ENCODE data around the gene FYTTD1.

The FYTTD1 gene

DNA sequence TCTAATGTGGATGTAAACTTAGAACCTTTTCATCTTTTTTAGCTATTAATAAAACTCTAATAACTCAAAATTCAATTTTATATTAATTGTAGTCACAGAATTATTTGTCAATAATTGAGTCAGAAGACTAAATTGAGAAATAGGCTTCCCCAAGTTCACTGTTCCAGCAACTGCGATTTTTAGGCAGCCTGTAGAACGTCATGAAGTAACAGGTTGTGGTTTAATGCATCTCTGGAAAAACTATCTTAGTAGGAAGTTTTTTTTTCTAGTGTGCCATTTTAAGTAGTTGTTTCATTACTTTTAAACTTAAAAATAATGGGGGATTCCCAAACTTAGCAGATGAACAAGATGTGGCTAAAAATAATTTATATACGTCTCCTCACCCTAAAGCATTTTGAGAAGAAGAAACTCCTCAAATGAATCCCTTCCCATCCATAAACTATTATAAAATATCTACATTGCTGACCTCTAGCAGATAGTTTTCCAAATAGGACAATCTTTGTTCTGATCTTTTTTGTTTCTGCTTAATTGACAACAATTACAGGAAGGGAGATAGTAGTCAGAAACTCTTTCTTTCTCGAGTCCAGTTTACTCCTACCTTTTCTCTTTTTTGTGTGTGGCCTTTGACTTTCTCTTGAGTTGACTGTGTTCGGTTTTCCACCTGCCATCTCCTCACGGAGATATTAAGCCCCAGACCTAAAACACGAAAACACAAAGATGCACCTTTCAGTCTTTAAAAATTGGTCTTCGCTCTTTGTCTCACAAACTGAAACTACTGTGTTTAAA, 84.4 kb downstream of the FYTTD1 start:
- DNase-seq (no peak), ATAC-seq (ENCODE audit: insufficient read depth, low read depth) (no peak)
- H3K36me3 ChIP-seq (ENCODE audit: insufficient read depth, low read length) = peaks cover 55% of the 10 kb centered on the region; the same call in 1 of the 2 replicates
- TF ChIP-seq, protein P1, sequence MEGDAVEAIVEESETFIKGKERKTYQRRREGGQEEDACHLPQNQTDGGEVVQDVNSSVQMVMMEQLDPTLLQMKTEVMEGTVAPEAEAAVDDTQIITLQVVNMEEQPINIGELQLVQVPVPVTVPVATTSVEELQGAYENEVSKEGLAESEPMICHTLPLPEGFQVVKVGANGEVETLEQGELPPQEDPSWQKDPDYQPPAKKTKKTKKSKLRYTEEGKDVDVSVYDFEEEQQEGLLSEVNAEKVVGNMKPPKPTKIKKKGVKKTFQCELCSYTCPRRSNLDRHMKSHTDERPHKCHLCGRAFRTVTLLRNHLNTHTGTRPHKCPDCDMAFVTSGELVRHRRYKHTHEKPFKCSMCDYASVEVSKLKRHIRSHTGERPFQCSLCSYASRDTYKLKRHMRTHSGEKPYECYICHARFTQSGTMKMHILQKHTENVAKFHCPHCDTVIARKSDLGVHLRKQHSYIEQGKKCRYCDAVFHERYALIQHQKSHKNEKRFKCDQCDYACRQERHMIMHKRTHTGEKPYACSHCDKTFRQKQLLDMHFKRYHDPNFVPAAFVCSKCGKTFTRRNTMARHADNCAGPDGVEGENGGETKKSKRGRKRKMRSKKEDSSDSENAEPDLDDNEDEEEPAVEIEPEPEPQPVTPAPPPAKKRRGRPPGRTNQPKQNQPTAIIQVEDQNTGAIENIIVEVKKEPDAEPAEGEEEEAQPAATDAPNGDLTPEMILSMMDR (IDR thresholded peaks at IDR 0.05; ENCODE audit: borderline replicate concordance, extremely low read depth, low read length, poor library complexity, severe bottlenecking) = no peak
- TF ChIP-seq EZH2 (IDR thresholded peaks at IDR 0.05; ENCODE audit: borderline replicate concordance, low read depth, low read length, severe bottlenecking) = no peak
- H3K4me2 ChIP-seq (ENCODE audit: insufficient read depth, low read length) = no peak overlapping the region
- H3K79me2 ChIP-seq (ENCODE audit: insufficient read depth, low read length) = no peaks in the 10 kb centered on the region
- no peak overlapping the region for H3K27ac ChIP-seq (ENCODE audit: low read length)
- H2AFZ ChIP-seq (ENCODE audit: low read depth, low read length) = no peak overlapping the region
- H4K20me1 ChIP-seq (ENCODE audit: insufficient read depth, low read length) = no peaks in the 10 kb centered on the region
- no peaks in the 10 kb centered on the region for H3K27me3 ChIP-seq (ENCODE audit: insufficient read depth, low read length, poor library complexity)
- no peak overlapping the region for H3K9ac ChIP-seq (ENCODE audit: low read depth, low read length)
- H3K4me1 ChIP-seq (ENCODE audit: insufficient read depth, low read length) = no peaks in the 10 kb centered on the region
- no peak overlapping the region for H3K4me3 ChIP-seq (ENCODE audit: low read depth in 1 of 2, low read length in 2 of 2)
- H3K9me3 ChIP-seq (ENCODE audit: insufficient read depth, low read length, severe bottlenecking) = no peaks in the 10 kb centered on the region

- no peak for DNase-seq
- Histone ChIP-seq H3K27me3 (ENCODE audit: insufficient read depth, low read length, poor library complexity) (no peaks in the 10 kb centered on the region), H3K9me3 (ENCODE audit: insufficient read depth, low read length, severe bottlenecking) (no peaks in the 10 kb centered on the region), H4K20me1 (ENCODE audit: insufficient read depth, low read length) (no peaks in the 10 kb centered on the region), H3K4me3 (ENCODE audit: low read depth in 1 of 2, low read length in 2 of 2) (no peak overlapping the region), H3K36me3 (ENCODE audit: insufficient read depth, low read length) (peaks cover 55% of the 10 kb centered on the region; the same call in 1 of the 2 replicates), H2AFZ (ENCODE audit: low read depth, low read length) (no peak overlapping the region), H3K79me2 (ENCODE audit: insufficient read depth, low read length) (no peaks in the 10 kb centered on the region), H3K4me1 (ENCODE audit: insufficient read depth, low read length) (no peaks in the 10 kb centered on the region), H3K27ac (ENCODE audit: low read length) (no peak overlapping the region), H3K9ac (ENCODE audit: low read depth, low read length) (no peak overlapping the region), H3K4me2 (ENCODE audit: insufficient read depth, low read length) (no peak overlapping the region)
- TF ChIP-seq, protein P1 (IDR thresholded peaks at IDR 0.05; ENCODE audit: borderline replicate concordance, extremely low read depth, low read length, poor library complexity, severe bottlenecking) = no peak
- ATAC-seq (ENCODE audit: insufficient read depth, low read depth) = no peak
These were observed 85.8 kb downstream of the FYTTD1 start for GRCh38 chr3:197835509-197835908.

- no peak overlapping the region for H3K9ac ChIP-seq (ENCODE audit: low read depth, low read length)
- H3K9me3 ChIP-seq (ENCODE audit: insufficient read depth, low read length, severe bottlenecking) = no peaks in the 10 kb centered on the region
- H2AFZ ChIP-seq (ENCODE audit: low read depth, low read length) = no peak overlapping the region
- peaks cover 57% of the 10 kb centered on the region; the same call in 1 of the 2 replicates for H3K36me3 ChIP-seq (ENCODE audit: insufficient read depth, low read length)
- H3K79me2 ChIP-seq (ENCODE audit: insufficient read depth, low read length) = no peaks in the 10 kb centered on the region
- DNase-seq = no peak
- no peaks in the 10 kb centered on the region for H3K27me3 ChIP-seq (ENCODE audit: insufficient read depth, low read length, poor library complexity)
- TF ChIP-seq, protein P1 (IDR thresholded peaks at IDR 0.05; ENCODE audit: borderline replicate concordance, extremely low read depth, low read length, poor library complexity, severe bottlenecking) = no peak
- TF ChIP-seq EZH2 (IDR thresholded peaks at IDR 0.05; ENCODE audit: borderline replicate concordance, low read depth, low read length, severe bottlenecking) = no peak
- H4K20me1 ChIP-seq (ENCODE audit: insufficient read depth, low read length) = no peaks in the 10 kb centered on the region
- no peak overlapping the region for H3K4me2 ChIP-seq (ENCODE audit: insufficient read depth, low read length)
- H3K4me1 ChIP-seq (ENCODE audit: insufficient read depth, low read length) = no peaks in the 10 kb centered on the region
- no peak overlapping the region for H3K4me3 ChIP-seq (ENCODE audit: low read depth in 1 of 2, low read length in 2 of 2)
- no peak overlapping the region for H3K27ac ChIP-seq (ENCODE audit: low read length)
- ATAC-seq (ENCODE audit: insufficient read depth, low read depth) = no peak
These were observed 86.6 kb downstream of the FYTTD1 start for GRCh38 chr3:197836244-197836643.
